OCI-LY3 (cell line): Measurements from ENCODE around the gene ADAP1.

ENCODE experiments used
- CTCF ChIP-seq: fragments of 200-600, 300-600 bp; sonication (generic); IDR thresholded peaks from 2 replicates; pipeline ENCODE4 v1.5.1; 2014; ENCODE audit warnings: antibody characterized with exemption, low read length, low read depth
- EZH2phosphoT487 ChIP-seq: fragments of 200-600 bp; shearing (Covaris generic); IDR thresholded peaks from 2 replicates; pipeline ENCODE4 v1.6.1; 2018; ENCODE audit warnings: antibody characterized with exemption, mixed run types, low read depth

GRCh38 chr7:918118-918425 lies 36.4 kb downstream of the ADAP1 start:
- TF ChIP-seq CTCF: no peak
- no peak for TF ChIP-seq EZH2phosphoT487
